Fibroblast of lung (primary cell): ENCODE data around the gene CHRD. TPM values are rescaled to one million over a fixed set of nuclear protein-coding genes. Genes with fewer than 3 reads are reported as not detected.

Source experiments
- DNase-seq, 2 donors: peaks; one replicate each; pipeline versions ENCODE4 v3.0.0 to v3.0.0-alpha.2; 2010; ENCODE audit warnings: low read depth in 2 of 2
- H2AFZ ChIP-seq: 2 replicates; pipeline ENCODE4 v1.5.1; 2012; ENCODE audit warnings: low read length, control low read depth, inconsistent platforms
- H3K27ac ChIP-seq: 2 replicates; pipeline ENCODE4 v1.5.1; 2011; ENCODE audit warnings: low read length, control low read depth; ENCODE audit not compliant: insufficient read depth
- H3K27me3 ChIP-seq: 2 replicates; pipeline ENCODE4 v1.5.1; 2011; ENCODE audit warnings: mild to moderate bottlenecking, low read length; ENCODE audit not compliant: control insufficient read depth, insufficient read depth
- H3K36me3 ChIP-seq: 2 replicates; pipeline ENCODE4 v1.5.1; 2011; ENCODE audit warnings: low read length; ENCODE audit not compliant: control insufficient read depth, insufficient read depth
- H3K4me1 ChIP-seq: 2 replicates; pipeline ENCODE4 v1.5.1; 2011; ENCODE audit warnings: low read length; ENCODE audit not compliant: control insufficient read depth, insufficient read depth; ENCODE audit errors: extremely low read depth
- H3K4me2 ChIP-seq: 2 replicates; pipeline ENCODE4 v1.5.1; 2011; ENCODE audit warnings: low read length, control low read depth; ENCODE audit not compliant: insufficient read depth; ENCODE audit errors: extremely low read depth
- H3K4me3 ChIP-seq, 4 experiments: fragments of 200-600 bp in 1 of 4; sonication (generic) in 1 of 4; replicated peaks in 1 of 4; 2 replicates each; pipeline ENCODE4 v1.5.1; 2011 to 2016; ENCODE audit warnings: low read length in 4 of 4, low read depth in 3 of 4, mild to moderate bottlenecking in 3 of 4, control low read depth in 2 of 4, inconsistent platforms in 1 of 4, mixed read lengths in 1 of 4; ENCODE audit not compliant: insufficient read depth in 1 of 4; ENCODE audit errors: control extremely low read depth in 1 of 4
- H3K79me2 ChIP-seq: 2 replicates; pipeline ENCODE4 v1.5.1; 2012; ENCODE audit warnings: mild to moderate bottlenecking, low read length, inconsistent platforms; ENCODE audit not compliant: control insufficient read depth, insufficient read depth
- H3K9ac ChIP-seq: 2 replicates; pipeline ENCODE4 v1.5.1; 2011; ENCODE audit warnings: mild to moderate bottlenecking, low read length, control low read depth; ENCODE audit not compliant: insufficient read depth
- H3K9me3 ChIP-seq: 2 replicates; pipeline ENCODE4 v1.5.1; 2012; ENCODE audit warnings: low read depth, low read length; ENCODE audit not compliant: control insufficient read depth, insufficient read depth
- H4K20me1 ChIP-seq: 2 replicates; pipeline ENCODE4 v1.5.1; 2011; ENCODE audit warnings: low read length; ENCODE audit not compliant: control insufficient read depth, insufficient read depth; ENCODE audit errors: extremely low read depth
- EZH2 ChIP-seq: IDR thresholded peaks from 2 replicates; pipeline ENCODE4 v1.5.1; 2012; ENCODE audit warnings: low read length, control low read depth, mild to moderate bottlenecking; ENCODE audit errors: missing control alignments
- polyA plus RNA-seq, 2 donors: library from polyadenylated mRNA; depleted of rRNA in 1 of 2; stranded (reverse) in 1 of 2; unstranded in 1 of 2; fragments of >200 nt; gene quantifications; 2 replicates each; pipeline ENCODE4 v1.2.1, GENCODE V29; 2011 to 2012; ENCODE audit warnings: missing spikeins in 1 of 2
- total RNA-seq: library from RNA; depleted of rRNA; stranded (reverse); fragments of >200 nt; gene quantifications from 2 replicates; pipeline ENCODE4 v1.2.1, GENCODE V29; 2014
- TF ChIP-seq, protein P1 (sequence below), 2 donors: IDR thresholded peaks in 1 of 2; conservative IDR thresholded peaks in 1 of 2; 1 replicate in 1 of 2; 2 replicates in 1 of 2; pipeline ENCODE4 v1.5.1; 2011 to 2012; ENCODE audit warnings: low read length in 2 of 2, control low read depth in 1 of 2, inconsistent platforms in 1 of 2, low read depth in 1 of 2, mild to moderate bottlenecking in 1 of 2

Gene CHRD
- total and polyA plus RNA-seq, 2 donors (not counting 1 experiment from before 2014, with no cell fraction given): 1.3 to 4.8 TPM

DNA sequence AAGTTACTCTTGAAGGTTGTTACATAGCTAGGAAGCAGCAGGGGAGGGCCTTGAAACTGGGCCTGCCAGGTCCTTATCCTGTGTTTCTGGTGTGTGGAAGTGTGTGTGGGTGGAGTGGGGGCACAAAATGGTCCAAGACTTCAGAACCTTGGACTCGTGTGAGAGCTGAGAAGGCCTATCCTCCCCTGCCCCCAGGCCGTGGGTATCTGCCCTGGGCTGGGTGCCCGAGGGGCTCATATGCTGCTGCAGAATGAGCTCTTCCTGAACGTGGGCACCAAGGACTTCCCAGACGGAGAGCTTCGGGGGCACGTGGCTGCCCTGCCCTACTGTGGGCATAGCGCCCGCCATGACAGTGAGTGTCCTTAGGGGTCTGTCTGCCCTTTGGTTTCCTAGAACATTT is 4.5 kb downstream of the CHRD start:
- Histone ChIP-seq H3K9me3 (no peaks in the 10 kb centered on the region), H3K36me3 (no peaks in the 10 kb centered on the region), H3K4me2 (no peak overlapping the region), H3K27ac (no peak overlapping the region), H3K4me1 (no peaks in the 10 kb centered on the region), H4K20me1 (no peaks in the 10 kb centered on the region), H2AFZ (no peak overlapping the region), H3K79me2 (no peaks in the 10 kb centered on the region), H3K27me3 (peaks cover 19% of the 10 kb centered on the region), H3K4me3 (no peak overlapping the region), H3K9ac (no peak overlapping the region)
- no peak for TF ChIP-seq EZH2
- TF ChIP-seq, protein P1, sequence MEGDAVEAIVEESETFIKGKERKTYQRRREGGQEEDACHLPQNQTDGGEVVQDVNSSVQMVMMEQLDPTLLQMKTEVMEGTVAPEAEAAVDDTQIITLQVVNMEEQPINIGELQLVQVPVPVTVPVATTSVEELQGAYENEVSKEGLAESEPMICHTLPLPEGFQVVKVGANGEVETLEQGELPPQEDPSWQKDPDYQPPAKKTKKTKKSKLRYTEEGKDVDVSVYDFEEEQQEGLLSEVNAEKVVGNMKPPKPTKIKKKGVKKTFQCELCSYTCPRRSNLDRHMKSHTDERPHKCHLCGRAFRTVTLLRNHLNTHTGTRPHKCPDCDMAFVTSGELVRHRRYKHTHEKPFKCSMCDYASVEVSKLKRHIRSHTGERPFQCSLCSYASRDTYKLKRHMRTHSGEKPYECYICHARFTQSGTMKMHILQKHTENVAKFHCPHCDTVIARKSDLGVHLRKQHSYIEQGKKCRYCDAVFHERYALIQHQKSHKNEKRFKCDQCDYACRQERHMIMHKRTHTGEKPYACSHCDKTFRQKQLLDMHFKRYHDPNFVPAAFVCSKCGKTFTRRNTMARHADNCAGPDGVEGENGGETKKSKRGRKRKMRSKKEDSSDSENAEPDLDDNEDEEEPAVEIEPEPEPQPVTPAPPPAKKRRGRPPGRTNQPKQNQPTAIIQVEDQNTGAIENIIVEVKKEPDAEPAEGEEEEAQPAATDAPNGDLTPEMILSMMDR (conservative IDR thresholded peaks at IDR 0.05 in 1 of 2, IDR thresholded peaks at IDR 0.05 in 1 of 2; ENCODE audit: low read depth in 1 of 2, low read length in 2 of 2): no peak
- no peak for DNase-seq

DNA sequence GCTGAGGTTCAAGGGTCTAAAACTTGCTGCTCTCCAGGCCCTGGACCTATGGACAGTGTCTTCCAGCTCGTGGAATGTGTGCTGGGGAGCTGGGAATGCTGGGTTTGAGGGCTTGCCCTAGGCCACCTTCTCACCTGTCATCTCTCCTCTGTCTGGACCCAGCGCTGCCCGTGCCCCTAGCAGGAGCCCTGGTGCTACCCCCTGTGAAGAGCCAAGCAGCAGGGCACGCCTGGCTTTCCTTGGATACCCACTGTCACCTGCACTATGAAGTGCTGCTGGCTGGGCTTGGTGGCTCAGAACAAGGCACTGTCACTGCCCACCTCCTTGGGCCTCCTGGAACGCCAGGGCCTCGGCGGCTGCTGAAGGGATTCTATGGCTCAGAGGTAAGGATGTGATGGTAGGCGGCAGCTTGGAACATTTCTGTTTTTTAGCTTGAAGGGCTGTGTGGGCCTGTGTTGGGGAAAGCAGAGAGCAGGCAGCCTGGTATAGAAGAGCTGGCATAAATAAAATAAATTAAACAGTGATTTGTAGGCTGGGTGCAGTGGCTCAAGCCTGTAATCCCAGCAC is 5.1 kb downstream of the CHRD start:
- peaks cover 19% of the 10 kb centered on the region for H3K27me3 ChIP-seq
- no peak overlapping the region for H2AFZ ChIP-seq
- no peak overlapping the region for H3K4me2 ChIP-seq
- no peak overlapping the region for H3K27ac ChIP-seq
- no peaks in the 10 kb centered on the region for H3K9me3 ChIP-seq
- no peaks in the 10 kb centered on the region for H4K20me1 ChIP-seq
- no peak for DNase-seq
- H3K4me1 ChIP-seq: no peaks in the 10 kb centered on the region
- H3K79me2 ChIP-seq: no peaks in the 10 kb centered on the region
- no peaks in the 10 kb centered on the region for H3K36me3 ChIP-seq
- TF ChIP-seq, protein P1 (conservative IDR thresholded peaks at IDR 0.05 in 1 of 2, IDR thresholded peaks at IDR 0.05 in 1 of 2; ENCODE audit: low read depth in 1 of 2, low read length in 2 of 2): no peak
- no peak for TF ChIP-seq EZH2
- no peak overlapping the region for H3K9ac ChIP-seq
- H3K4me3 ChIP-seq: no peak overlapping the region

DNA sequence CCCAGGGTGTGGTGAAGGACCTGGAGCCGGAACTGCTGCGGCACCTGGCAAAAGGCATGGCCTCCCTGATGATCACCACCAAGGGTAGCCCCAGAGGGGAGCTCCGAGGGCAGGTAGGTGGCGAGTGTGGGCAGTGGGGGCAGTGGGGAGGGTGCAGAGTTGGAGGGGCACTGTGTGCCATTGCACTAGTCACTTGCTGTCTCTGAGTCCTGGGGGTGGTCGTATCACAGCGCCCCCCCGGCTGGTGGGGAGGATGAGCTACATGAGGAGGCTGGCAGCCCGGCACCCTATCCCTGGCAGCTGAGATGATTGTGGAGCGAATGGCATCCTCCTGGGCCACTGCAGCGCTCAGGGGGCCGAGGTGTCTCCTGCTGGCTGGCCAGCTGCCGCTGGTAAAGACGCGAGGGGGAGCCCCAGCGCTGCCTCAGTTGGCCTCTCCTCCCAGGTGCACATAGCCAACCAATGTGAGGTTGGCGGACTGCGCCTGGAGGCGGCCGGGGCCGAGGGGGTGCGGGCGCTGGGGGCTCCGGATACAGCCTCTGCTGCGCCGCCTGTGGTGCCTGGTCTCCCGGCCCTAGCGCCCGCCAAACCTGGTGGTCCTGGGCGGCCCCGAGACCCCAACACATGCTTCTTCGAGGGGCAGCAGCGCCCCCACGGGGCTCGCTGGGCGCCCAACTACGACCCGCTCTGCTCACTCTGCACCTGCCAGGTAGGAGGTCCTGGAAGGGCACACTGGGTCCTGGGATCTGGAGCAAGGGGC is 6.4 kb downstream of the CHRD start:
- Histone ChIP-seq H3K4me3 (no peak overlapping the region), H3K9ac (no peak overlapping the region), H2AFZ (no peak overlapping the region), H3K27me3 (peaks cover 10% of the 10 kb centered on the region), H3K4me2 (no peak overlapping the region), H3K4me1 (no peaks in the 10 kb centered on the region), H3K36me3 (no peaks in the 10 kb centered on the region), H4K20me1 (no peaks in the 10 kb centered on the region), H3K79me2 (no peaks in the 10 kb centered on the region), H3K27ac (no peak overlapping the region), H3K9me3 (no peaks in the 10 kb centered on the region)
- DNase-seq: no peak
- TF ChIP-seq, protein P1 (conservative IDR thresholded peaks at IDR 0.05 in 1 of 2, IDR thresholded peaks at IDR 0.05 in 1 of 2; ENCODE audit: low read depth in 1 of 2, low read length in 2 of 2): no peak
- TF ChIP-seq EZH2: no peak
